Upper lobe of left lung (tissue), 6 donors: Measurements from ENCODE around the gene ORM1. TPM values are rescaled to one million over a fixed set of nuclear protein-coding genes. Genes with fewer than 3 reads are reported as not detected.
"Not testable (repeated sequence)": the region's sequence is repeated elsewhere in the genome, so short reads cannot be mapped to it uniquely, and the experiment has no call there.

Source experiments
- ATAC-seq, 2 donors: fragments of 200-7000 bp; cut with Tn5 transposase; one replicate each; pipeline ENCODE4 v1.9.1; 2022; ENCODE audit warnings: mild to moderate bottlenecking in 2 of 2, moderate library complexity in 2 of 2; ENCODE audit not compliant: low FRiP score in 2 of 2
- DNase-seq, 2 donors: peaks; one replicate each; pipeline ENCODE4 v3.0.0-alpha.2; 2019 to 2020
- H3K27ac ChIP-seq, 4 donors: fragments of 200-600 bp; sonication (generic); one replicate each; pipeline ENCODE4 v1.5.1; 2016 to 2019
- H3K27me3 ChIP-seq, 4 donors: fragments of 200-600 bp; sonication (generic); one replicate each; pipeline ENCODE4 v1.5.1; 2017 to 2019
- H3K36me3 ChIP-seq, 4 donors: fragments of 200-600 bp; sonication (generic); one replicate each; pipeline ENCODE4 v1.5.1; 2016 to 2019
- H3K4me1 ChIP-seq, 4 donors: fragments of 200-600 bp; sonication (generic); one replicate each; pipeline ENCODE4 v1.5.1; 2018 to 2019
- H3K4me3 ChIP-seq, 4 donors: fragments of 200-600 bp; sonication (generic); one replicate each; pipeline ENCODE4 v1.5.1; 2017 to 2019; ENCODE audit warnings: mild to moderate bottlenecking in 2 of 4, moderate library complexity in 1 of 4
- H3K9me3 ChIP-seq, 4 donors: fragments of 200-600 bp; sonication (generic); one replicate each; pipeline ENCODE4 v1.5.1; 2018 to 2019
- CTCF ChIP-seq, 6 experiments: fragments of 450-650 bp in 4 of 6; fragments of 200-600 bp in 2 of 6; sonication (generic) in 2 of 6; IDR thresholded peaks; one replicate each; pipeline ENCODE4 v1.5.1; 2016 to 2019; ENCODE audit warnings: antibody characterized with exemption in 6 of 6
- EP300 ChIP-seq, 4 donors: sonication (generic); formaldehyde crosslinking; IDR thresholded peaks; one replicate each; pipeline ENCODE4 v1.5.1; 2017; ENCODE audit warnings: antibody characterized with exemption in 4 of 4, control low read depth in 2 of 4
- POLR2A ChIP-seq, 4 donors: fragments of 450-650 bp; IDR thresholded peaks; one replicate each; pipeline ENCODE4 v1.5.1; 2016 to 2017; ENCODE audit warnings: antibody characterized with exemption in 4 of 4, mild to moderate bottlenecking in 2 of 4
- POLR2AphosphoS5 ChIP-seq, 2 donors: sonication (generic); formaldehyde crosslinking; IDR thresholded peaks; one replicate each; pipeline ENCODE4 v1.5.1; 2017; ENCODE audit warnings: antibody characterized with exemption in 2 of 2
- WGBS, 2 donors: methylation state at CpG; one replicate each; pipeline ENCODE4 v1.1.5; 2017 to 2018; 5-methylcytosine and 5-hydroxymethylcytosine counted together
- total RNA-seq, 6 donors: library from RNA; depleted of rRNA in 4 of 6; stranded (reverse); fragments of >200 nt in 4 of 6; gene quantifications; one replicate each; pipeline versions ENCODE4 v1.1.0 to v1.2.1, GENCODE V29; 2016 to 2021
- donor health status: DM: no; HTN: no; CAD: no; lungs with moderate emphysema.
- donor health status: DM: no; HTN: yes; CAD: no; lungs with severe emphysema.

ORM1 gene
- total RNA-seq, 6 donors from 2014 or later: 1.8 to 17.9 (median 12.0) TPM; not detected in 1

DNA sequence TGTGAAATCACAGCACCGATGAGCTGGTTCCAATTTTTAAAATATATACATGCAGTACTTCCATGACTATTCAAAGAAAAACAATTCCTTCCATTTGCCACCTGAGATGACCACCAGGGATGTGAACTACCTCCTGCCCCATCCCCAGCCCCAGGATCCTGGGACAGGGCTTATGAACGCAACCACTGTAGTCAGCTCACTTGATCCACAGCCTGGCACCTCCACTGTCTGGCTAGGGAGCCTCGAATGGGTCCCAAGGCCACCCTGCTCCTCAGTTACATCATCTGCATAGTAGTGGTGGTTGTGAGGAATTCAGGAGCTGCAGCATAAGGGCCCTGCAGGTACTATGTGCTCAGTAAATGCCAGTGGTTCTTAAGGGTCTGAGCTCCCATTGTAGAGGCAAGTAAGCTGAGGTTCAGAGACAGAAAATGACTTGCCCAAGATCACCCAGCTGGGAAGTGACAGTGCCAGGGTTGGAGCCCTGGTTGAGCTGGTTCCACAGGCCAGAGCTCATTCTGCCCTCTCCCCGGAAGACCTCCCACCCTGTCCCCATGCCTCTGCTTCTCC is 9.7 kb downstream of the ORM1 start:
- WGBS, 2 donors: 78 to 88% methylated on average over 2 to 4 of the region's 4 CpGs
- not testable (repeated sequence) for H3K27me3 ChIP-seq, DNase-seq, ATAC-seq, H3K27ac ChIP-seq, H3K4me3 ChIP-seq, H3K9me3 ChIP-seq, H3K4me1 ChIP-seq
- peak in 1 of 4 donors; percentile 12 for TF ChIP-seq POLR2A (IDR thresholded peaks at IDR 0.05)
- peaks cover 6 to 33% (median 25%) of the 10 kb centered on the region in 4 donors for H3K36me3 ChIP-seq

- H3K4me3 ChIP-seq, DNase-seq, H3K27ac ChIP-seq, H3K27me3 ChIP-seq, ATAC-seq, H3K4me1 ChIP-seq, H3K9me3 ChIP-seq: not testable (repeated sequence)
- H3K36me3 ChIP-seq: peaks cover 14 to 44% (median 35%) of the 10 kb centered on the region in 4 donors
- WGBS, 2 donors: 75% methylated on average over 3 of the region's 4 CpGs; no CpG with 5 or more reads in 1 of the 2 donors
Observed at GRCh38 chr9:114333718-114334117, 10.8 kb downstream of the ORM1 start.

DNA sequence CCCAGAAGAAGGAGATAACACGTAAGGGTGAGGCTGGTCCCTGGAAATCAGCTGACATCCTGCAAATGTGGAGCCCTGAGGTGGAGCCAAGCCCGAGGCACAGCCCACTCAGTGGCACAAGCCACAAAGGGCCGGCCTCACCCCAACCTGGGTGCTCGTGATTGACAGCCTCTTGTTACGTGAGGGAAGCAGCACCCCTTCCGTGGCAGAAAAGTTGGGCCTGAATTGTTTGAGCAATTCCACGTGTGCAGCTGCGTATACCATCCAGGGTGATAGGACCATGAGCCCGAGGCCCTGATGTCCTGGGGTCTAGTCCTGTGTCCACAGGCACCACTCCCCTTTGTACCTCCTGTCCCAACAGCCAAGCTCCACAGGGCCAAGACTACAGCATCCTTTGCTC is 11.6 kb downstream of the ORM1 start:
- ATAC-seq (no peak), DNase-seq (no peak)
- Histone ChIP-seq H3K9me3 (no peaks in the 10 kb centered on the region), H3K27ac (no peak overlapping the region), H3K27me3 (no peaks in the 10 kb centered on the region), H3K4me1 (no peaks in the 10 kb centered on the region), H3K4me3 (no peak overlapping the region), H3K36me3 (peaks cover 14 to 52% (median 41%) of the 10 kb centered on the region in 4 donors)
- 96% methylated on average over 9 of the region's 9 CpGs; no CpG with 5 or more reads in 1 of the 2 donors for WGBS, 2 donors
- TF ChIP-seq POLR2AphosphoS5 (IDR thresholded peaks at IDR 0.05) (no peak), CTCF (IDR thresholded peaks at IDR 0.05) (no peak), POLR2A (IDR thresholded peaks at IDR 0.05) (no peak), EP300 (IDR thresholded peaks at IDR 0.05) (no peak)

GRCh38 chr9:114335745-114336144 is 12.8 kb downstream of the ORM1 start:
- Histone ChIP-seq H3K9me3 (no peaks in the 10 kb centered on the region), H3K4me3 (no peak overlapping the region), H3K27me3 (no peaks in the 10 kb centered on the region), H3K36me3 (peaks cover 17 to 64% (median 52%) of the 10 kb centered on the region in 4 donors), H3K27ac (no peak overlapping the region), H3K4me1 (no peaks in the 10 kb centered on the region)
- ATAC-seq (no peak), DNase-seq (no peak)
- whole genome bisulfite sequencing, 2 donors: 73 to 77% methylated on average over 2 of the region's 2 CpGs
- no peak for TF ChIP-seq POLR2A (IDR thresholded peaks at IDR 0.05)
- TF ChIP-seq CTCF (IDR thresholded peaks at IDR 0.05): no peak
- no peak for TF ChIP-seq POLR2AphosphoS5 (IDR thresholded peaks at IDR 0.05)
- TF ChIP-seq EP300 (IDR thresholded peaks at IDR 0.05): no peak

- Histone ChIP-seq H3K27ac (no peak overlapping the region), H3K9me3 (no peaks in the 10 kb centered on the region), H3K4me1 (no peaks in the 10 kb centered on the region), H3K27me3 (no peaks in the 10 kb centered on the region), H3K4me3 (no peak overlapping the region), H3K36me3 (peaks cover 22 to 69% (median 57%) of the 10 kb centered on the region in 4 donors)
- ATAC-seq (no peak), DNase-seq (no peak)
- TF ChIP-seq POLR2A (IDR thresholded peaks at IDR 0.05): no peak
- no peak for TF ChIP-seq POLR2AphosphoS5 (IDR thresholded peaks at IDR 0.05)
- no peak for TF ChIP-seq CTCF (IDR thresholded peaks at IDR 0.05)
- no peak for TF ChIP-seq EP300 (IDR thresholded peaks at IDR 0.05)
- WGBS, 2 donors: 79 to 80% methylated on average over 10 of the region's 10 CpGs
Observed at GRCh38 chr9:114336157-114336556, 13.3 kb downstream of the ORM1 start.
